H1 (cell line): ENCODE measurements around the gene ATP11A. TPM values are rescaled to one million over a fixed set of nuclear protein-coding genes. Genes with fewer than 3 reads are reported as not detected.

Experiments
- CTCF ChIA-PET: fragments of 300-600 bp; sonication (Branson Sonifier 250); formaldehyde crosslinking; loops from one replicate; lab custom pipeline; 2021; ENCODE audit not compliant: partially characterized antibody; lab: Charles Lee
- POLR2A ChIA-PET: fragments of 300-600 bp; sonication (Branson Sonifier 250); formaldehyde crosslinking; loops from one replicate; lab custom pipeline; 2021; ENCODE audit warnings: inconsistent platforms; ENCODE audit not compliant: partially characterized antibody; lab: Charles Lee
- DNase-seq, 2 experiments: peaks; one replicate each; pipeline versions ENCODE4 v3.0.0 to v3.0.0-alpha.2; 2010 to 2022; ENCODE audit warnings: low spot score in 2 of 2, low read depth in 1 of 2, mixed read lengths in 1 of 2
- FAIRE-seq: peaks from 2 replicates; lab custom pipeline; 2011; peaks lifted over from hg19 to GRCh38; lab: Jason Lieb, UNC
- H2AFZ ChIP-seq: 2 replicates; pipeline ENCODE4 v1.8.1; 2012; ENCODE audit warnings: low read length, inconsistent platforms
- H2AK5ac ChIP-seq: 2 replicates; pipeline ENCODE4 v1.6.1; 2013; ENCODE audit warnings: low read depth, low read length
- H2BK120ac ChIP-seq: replicated peaks from 2 replicates; pipeline ENCODE3; 2013; ENCODE audit warnings: low read depth, low read length, inconsistent platforms
- H2BK12ac ChIP-seq: 2 replicates; pipeline ENCODE4 v1.6.1; 2013; ENCODE audit warnings: low read depth, low read length
- H2BK15ac ChIP-seq: 2 replicates; pipeline ENCODE4 v1.6.1; 2013; ENCODE audit warnings: low read length
- H2BK20ac ChIP-seq: 2 replicates; pipeline ENCODE4 v1.6.1; 2013; ENCODE audit warnings: low read length
- H2BK5ac ChIP-seq: 2 replicates; pipeline ENCODE4 v1.6.1; 2013; ENCODE audit warnings: low read depth, low read length
- H3K14ac ChIP-seq: 2 replicates; pipeline ENCODE4 v1.6.1; 2013; ENCODE audit warnings: inconsistent platforms; ENCODE audit not compliant: insufficient read length
- H3K18ac ChIP-seq: 2 replicates; pipeline ENCODE4 v1.6.1; 2013; ENCODE audit warnings: low read length; ENCODE audit errors: extremely low read depth
- H3K23ac ChIP-seq: 2 replicates; pipeline ENCODE4 v1.6.1; 2013; ENCODE audit warnings: inconsistent platforms; ENCODE audit not compliant: insufficient read length
- H3K23me2 ChIP-seq: 2 replicates; pipeline ENCODE4 v1.6.1; 2013; ENCODE audit warnings: low read depth, low read length
- H3K27ac ChIP-seq: 2 replicates; pipeline ENCODE4 v1.6.1; 2011; ENCODE audit warnings: low read depth, low read length, inconsistent platforms
- H3K27me3 ChIP-seq, 4 experiments: replicated peaks in 1 of 4; 1 replicate in 1 of 4; 2 replicates in 3 of 4; pipeline versions ENCODE4 v1.6.1 to v1.8.1; 2011 to 2013; ENCODE audit warnings: low read length in 3 of 4, mild to moderate bottlenecking in 3 of 4, inconsistent platforms in 2 of 4, mixed read lengths in 2 of 4, moderate library complexity in 1 of 4; ENCODE audit not compliant: control insufficient read depth in 3 of 4, insufficient read depth in 3 of 4; ENCODE audit errors: extremely low read depth in 1 of 4
- H3K36me3 ChIP-seq, 4 experiments: 2 replicates each; pipeline versions ENCODE4 v1.6.1 to v1.8.1; 2011 to 2013; ENCODE audit warnings: mild to moderate bottlenecking in 4 of 4, low read length in 3 of 4, moderate library complexity in 2 of 4, control low read depth in 1 of 4, inconsistent platforms in 1 of 4; ENCODE audit not compliant: insufficient read depth in 4 of 4, control insufficient read depth in 2 of 4
- H3K4ac ChIP-seq: replicated peaks from 2 replicates; pipeline ENCODE3; 2013; ENCODE audit warnings: low read length, low read depth, mixed read lengths, inconsistent platforms; ENCODE audit not compliant: insufficient read length
- H3K4me1 ChIP-seq, 4 experiments: replicated peaks in 1 of 4; 1 replicate in 1 of 4; 2 replicates in 3 of 4; pipeline versions ENCODE4 v1.6.1 to v1.8.1; 2011 to 2013; ENCODE audit warnings: low read length in 3 of 4, inconsistent platforms in 2 of 4, mixed read lengths in 1 of 4; ENCODE audit not compliant: insufficient read depth in 4 of 4, control insufficient read depth in 3 of 4
- H3K4me2 ChIP-seq, 2 experiments: 2 replicates each; pipeline versions ENCODE4 v1.6.1 to v1.8.1; 2011 to 2013; ENCODE audit warnings: low read depth in 2 of 2, low read length in 2 of 2, control low read depth in 1 of 2, inconsistent platforms in 1 of 2, mild to moderate bottlenecking in 1 of 2; ENCODE audit not compliant: insufficient read depth in 1 of 2
- H3K4me3 ChIP-seq, 4 experiments: fragments of 200-600, 300-600 bp in 1 of 4; sonication (generic), shearing (Covaris generic), sonication (Bioruptor Twin) in 1 of 4; 2 replicates each; pipeline versions ENCODE4 v1.5.1 to v1.8.1; 2011 to 2016; ENCODE audit warnings: low read length in 4 of 4, low read depth in 3 of 4, control low read depth in 2 of 4, inconsistent platforms in 2 of 4, mild to moderate bottlenecking in 2 of 4, mixed read lengths in 1 of 4, moderate library complexity in 1 of 4; ENCODE audit not compliant: insufficient read depth in 2 of 4; ENCODE audit errors: extremely low read depth in 1 of 4
- H3K56ac ChIP-seq: replicated peaks from 2 replicates; pipeline ENCODE3; 2013; ENCODE audit warnings: low read depth, mild to moderate bottlenecking, mixed read lengths, low read length, inconsistent platforms; ENCODE audit not compliant: insufficient read length
- H3K79me1 ChIP-seq: 2 replicates; pipeline ENCODE4 v1.6.1; 2013; ENCODE audit warnings: low read depth, low read length, control low read depth
- H3K79me2 ChIP-seq, 2 experiments: 2 replicates each; pipeline versions ENCODE4 v1.6.1 to v1.8.1; 2012 to 2013; ENCODE audit warnings: low read length in 2 of 2, mild to moderate bottlenecking in 2 of 2, inconsistent platforms in 1 of 2; ENCODE audit not compliant: insufficient read depth in 2 of 2, control insufficient read depth in 1 of 2
- H3K9ac ChIP-seq, 4 experiments: replicated peaks in 1 of 4; 1 replicate in 1 of 4; 2 replicates in 3 of 4; pipeline versions ENCODE4 v1.6.1 to v1.8.1; 2011 to 2013; ENCODE audit warnings: low read depth in 3 of 4, low read length in 3 of 4, control low read depth in 2 of 4, mild to moderate bottlenecking in 2 of 4, moderate library complexity in 2 of 4, inconsistent platforms in 1 of 4; ENCODE audit errors: extremely low read depth in 1 of 4
- H3K9me3 ChIP-seq, 2 experiments: 2 replicates each; pipeline versions ENCODE4 v1.6.1 to v1.8.1; 2012 to 2013; ENCODE audit warnings: mild to moderate bottlenecking in 2 of 2, moderate library complexity in 2 of 2, control low read depth in 1 of 2, inconsistent platforms in 1 of 2, low read depth in 1 of 2, low read length in 1 of 2, mixed read lengths in 1 of 2; ENCODE audit not compliant: insufficient read depth in 2 of 2
- H4K20me1 ChIP-seq, 2 experiments: replicated peaks in 1 of 2; 2 replicates each; pipeline versions ENCODE3 to v1.8.1; 2011 to 2013; ENCODE audit warnings: inconsistent platforms in 2 of 2, low read length in 2 of 2, mild to moderate bottlenecking in 1 of 2; ENCODE audit not compliant: insufficient read depth in 2 of 2, control insufficient read depth in 1 of 2
- H4K5ac ChIP-seq: 2 replicates; pipeline ENCODE4 v1.6.1; 2013; ENCODE audit warnings: low read length, low read depth, mixed read lengths, inconsistent platforms; ENCODE audit not compliant: insufficient read length
- H4K8ac ChIP-seq: 2 replicates; pipeline ENCODE4 v1.8.0; 2013; ENCODE audit warnings: mild to moderate bottlenecking, moderate library complexity, low read length, inconsistent platforms; ENCODE audit not compliant: insufficient read depth; ENCODE audit errors: extremely low read depth
- H4K91ac ChIP-seq: replicated peaks from 2 replicates; pipeline ENCODE3; 2013; ENCODE audit warnings: low read length, mixed read lengths, inconsistent platforms; ENCODE audit not compliant: insufficient read length
- CREB1 ChIP-seq: IDR thresholded peaks from 2 replicates; pipeline ENCODE4 v1.6.1; 2012; ENCODE audit warnings: inconsistent platforms
- CTCF ChIP-seq, 3 experiments: IDR thresholded peaks; 1 replicate in 2 of 3; 2 replicates in 1 of 3; pipeline versions ENCODE4 v1.5.1 to v1.6.1; 2011; ENCODE audit warnings: low read length in 3 of 3, mild to moderate bottlenecking in 3 of 3, inconsistent platforms in 2 of 3, low read depth in 1 of 3, moderate library complexity in 1 of 3; ENCODE audit not compliant: insufficient read depth in 1 of 3; ENCODE audit errors: control extremely low read depth in 1 of 3
- RAD21 ChIP-seq, 2 experiments: IDR thresholded peaks in 1 of 2; conservative IDR thresholded peaks in 1 of 2; 2 replicates each; pipeline ENCODE4 v1.6.1; 2011; ENCODE audit warnings: low read depth in 2 of 2, low read length in 2 of 2, improper control_type of control experiment in 1 of 2, inconsistent platforms in 1 of 2, mild to moderate bottlenecking in 1 of 2, moderate library complexity in 1 of 2
- RNF2 ChIP-seq: fragments of 200-900, 300-1000 bp; sonication (generic); IDR thresholded peaks from 2 replicates; pipeline ENCODE4 v1.7.1; 2016; ENCODE audit warnings: borderline replicate concordance, low read depth, mild to moderate bottlenecking, antibody characterized with exemption, low read length; ENCODE audit not compliant: poor library complexity, severe bottlenecking; ENCODE audit errors: missing control alignments
- SUZ12 ChIP-seq: fragments of 200-600 bp; sonication (generic); IDR thresholded peaks from 2 replicates; pipeline ENCODE4 v1.6.1; 2012; ENCODE audit warnings: mild to moderate bottlenecking, inconsistent platforms, low read length, moderate library complexity, mixed read lengths
- TEAD4 ChIP-seq: IDR thresholded peaks from 2 replicates; pipeline ENCODE4 v1.6.1; 2012; ENCODE audit warnings: low read depth, low read length, inconsistent platforms, mixed read lengths
- WGBS, 2 experiments: shearing (Covaris generic) in 1 of 2; methylation state at CpG; one replicate each; pipeline versions ENCODE4 v1.1.6 to v1.1.7; 2013 to 2015; ENCODE audit warnings: low lambda C conversion rate in 2 of 2, mixed read lengths in 2 of 2, inconsistent platforms in 1 of 2, low coverage in 1 of 2, missing lambda C conversion rate in 1 of 2; ENCODE audit not compliant: insufficient replicate concordance in 2 of 2, insufficient coverage in 1 of 2, insufficient read length in 1 of 2; ENCODE audit errors: extremely low coverage in 1 of 2, missing lambda C conversion rate in 1 of 2; 5-methylcytosine and 5-hydroxymethylcytosine counted together
- polyA plus RNA-seq, 7 experiments: library from polyadenylated mRNA; depleted of rRNA in 3 of 7; stranded (reverse) in 5 of 7; unstranded in 2 of 7; fragments of >200 nt in 5 of 7; fragments of 200-250 nt in 2 of 7; gene quantifications; 1 replicate in 5 of 7; 2 replicates in 1 of 7; 4 replicates in 1 of 7; pipeline versions ENCODE4 v1.2.1 to v1.2.3, GENCODE V29; 2011 to 2013; ENCODE audit warnings: missing spikeins in 2 of 7, mixed read lengths in 2 of 7
- total RNA-seq: library from RNA; stranded (reverse); fragmentation: NEBNext Ultra II Directional; extraction: Animal tissue kit (Norgen Biotek cat#: 25700); gene quantifications from 2 replicates; pipeline ENCODE4 v1.2.1, GENCODE V29; 2021

ATP11A gene
- total and polyA plus RNA-seq, 2 of the 8 experiments (the other 6 are each of a cell fraction or from before 2014, with no cell fraction given) = 28.8 to 72.9 TPM

- Histone ChIP-seq H3K27ac (no peak overlapping the region), H3K23me2 (no peaks in the 10 kb centered on the region), H3K4me1 (peaks cover 0 to 17% (median 8%) of the 10 kb centered on the region in 4 experiments; a peak in 4 of 7 replicates), H3K79me1 (no peaks in the 10 kb centered on the region; the same call in 1 of the 2 replicates), H3K4me3 (no peak overlapping the region), H3K23ac (no peak overlapping the region), H3K27me3 (no peaks in the 10 kb centered on the region), H2BK12ac (0 out of 2 replicates have a peak overlapping the region, but pooled peaks have one; percentile 50), H3K4me2 (no peak overlapping the region), H3K9me3 (peaks cover 4 to 10% of the 10 kb centered on the region in 2 experiments), H4K20me1 (peaks cover 2 to 3% of the 10 kb centered on the region in 2 experiments), H2AK5ac (0 out of 2 replicates have a peak overlapping the region, but pooled peaks have one; percentile 0), H2BK5ac (no peak overlapping the region), H4K5ac (no peak overlapping the region), H4K8ac (no peak overlapping the region), H2BK120ac (no peak overlapping the region), H3K56ac (no peak overlapping the region), H2AFZ (no peak overlapping the region), H2BK20ac (no peak overlapping the region), H3K14ac (no peak overlapping the region), H3K9ac (no peak overlapping the region), H3K4ac (no peak overlapping the region), H3K79me2 (no peaks in the 10 kb centered on the region), H4K91ac (no peak overlapping the region), H3K18ac (no peak overlapping the region), H2BK15ac (no peak overlapping the region), H3K36me3 (no peaks in the 10 kb centered on the region)
- 80% methylated on average over 32 of the region's 32 CpGs; no CpG with 5 or more reads in 1 of the 2 experiments for WGBS, 2 experiments
- FAIRE-seq (peak; percentile 95), DNase-seq (peak in 1 of 2 experiments; percentile 13)
- ChIA-PET POLR2A (interaction anchor here (0.6 to 1.3 kb wide), 3 partner anchors 18 to 34 kb away, joined by 3 read pairs; no protein-coding TSS in a partner anchor), CTCF (interaction anchor here (0.9 to 3.6 kb wide), 17 partner anchors 11 to 111 kb away, joined by 3 to 24 read pairs (median 5); no protein-coding TSS in a partner anchor)
- no peak for TF ChIP-seq CREB1
- TF ChIP-seq SUZ12 = no peak
- TF ChIP-seq RNF2 = no peak
- TF ChIP-seq TEAD4 = peak; percentile 13; the same call in 1 of the 2 replicates
- peak; percentile 69 to 83 (median 70) for TF ChIP-seq CTCF (IDR thresholded peaks at IDR 0.05; ENCODE audit: control extremely low read depth in 1 of 3, insufficient read depth in 1 of 3, low read depth in 1 of 3, low read length in 3 of 3)
- peak; percentile 51 to 66 for TF ChIP-seq RAD21 (IDR thresholded peaks at IDR 0.05 in 1 of 2, conservative IDR thresholded peaks at IDR 0.05 in 1 of 2; ENCODE audit: low read depth in 2 of 2, low read length in 2 of 2)
Observed at GRCh38 chr13:112931028-112931934, 241.4 kb downstream of the ATP11A start.
